Femur (tissue), 1 donor: ENCODE data around the gene LRRC17.

ENCODE experiments used
- DNase-seq: peaks from one replicate; pipeline ENCODE4 v3.0.0-alpha.2; 2017

Gene LRRC17

GRCh38 chr7:102912742-102913141 lies at the start of gene LRRC17:
TSS of gene LRRC17 (plus strand) at chr7:102913000. CDS start at chr7:102933914, 20,914 bp downstream.
- DNase-seq, result peak; percentile 88

- DNase-seq, result no peak
Observed at GRCh38 chr7:102864958-102865357, 47.8 kb upstream of the LRRC17 start.

GRCh38 chr7:102866535-102867215 lies 46.1 kb upstream of the LRRC17 start:
- no peak for DNase-seq

- DNase-seq, result no peak
Observed at GRCh38 chr7:102869195-102869594, 43.6 kb upstream of the LRRC17 start.

GRCh38 chr7:102872460-102872859 lies 40.3 kb upstream of the LRRC17 start:
- no peak for DNase-seq

GRCh38 chr7:102873470-102874165 lies 39.2 kb upstream of the LRRC17 start:
- DNase-seq, result no peak

GRCh38 chr7:102874166-102874829 lies 38.5 kb upstream of the LRRC17 start:
- no peak for DNase-seq

GRCh38 chr7:102874966-102875365 lies 37.8 kb upstream of the LRRC17 start:
- DNase-seq, result no peak

- no peak for DNase-seq
Observed at GRCh38 chr7:102875700-102876295, 37.0 kb upstream of the LRRC17 start.

- DNase-seq, result no peak
Observed at GRCh38 chr7:102883098-102883860, 29.5 kb upstream of the LRRC17 start.

GRCh38 chr7:102888561-102889233 lies 24.1 kb upstream of the LRRC17 start:
- DNase-seq, result no peak

GRCh38 chr7:102889851-102890250 lies 22.9 kb upstream of the LRRC17 start:
- DNase-seq, result no peak

- DNase-seq, result peak; percentile 69
Observed at GRCh38 chr7:102890292-102890970, 22.4 kb upstream of the LRRC17 start.

- no peak for DNase-seq
Observed at GRCh38 chr7:102890971-102891692, 21.7 kb upstream of the LRRC17 start.

GRCh38 chr7:102891693-102892261 lies 21.0 kb upstream of the LRRC17 start:
- peak; percentile 79 for DNase-seq

GRCh38 chr7:102892631-102893278 lies 20.0 kb upstream of the LRRC17 start:
- DNase-seq, result no peak

- DNase-seq, result no peak
Observed at GRCh38 chr7:102895602-102896001, 17.2 kb upstream of the LRRC17 start.

- DNase-seq, result no peak
Observed at GRCh38 chr7:102896585-102896984, 16.2 kb upstream of the LRRC17 start.

GRCh38 chr7:102897211-102897631 lies 15.6 kb upstream of the LRRC17 start:
- DNase-seq, result no peak
